Osteoblast (primary cell): Measurements from ENCODE around the gene CBLB. TPM values are rescaled to one million over a fixed set of nuclear protein-coding genes. Genes with fewer than 3 reads are reported as not detected.

Experiments
- DNase-seq: peaks from one replicate; pipeline ENCODE4 v3.0.0; 2011; ENCODE audit warnings: low spot score, mixed read lengths; ENCODE audit not compliant: insufficient read length; ENCODE audit errors: missing footprints
- H2AFZ ChIP-seq: 2 replicates; pipeline ENCODE4 v1.6.0; 2011; ENCODE audit warnings: mild to moderate bottlenecking, low read length
- H3K27ac ChIP-seq: 2 replicates; pipeline ENCODE4 v1.5.1; 2011; ENCODE audit warnings: mild to moderate bottlenecking, low read depth, low read length, moderate library complexity
- H3K27me3 ChIP-seq: 2 replicates; pipeline ENCODE4 v1.6.0; 2012; ENCODE audit warnings: mild to moderate bottlenecking, control low read depth, inconsistent platforms, low read length, moderate library complexity; ENCODE audit not compliant: insufficient read depth
- H3K36me3 ChIP-seq: 2 replicates; pipeline ENCODE4 v1.5.1; 2011; ENCODE audit warnings: mild to moderate bottlenecking, low read length, control low read depth, moderate library complexity; ENCODE audit not compliant: insufficient read depth
- H3K4me1 ChIP-seq: 2 replicates; pipeline ENCODE4 v1.5.1; 2011; ENCODE audit warnings: mild to moderate bottlenecking, low read length, control low read depth, moderate library complexity; ENCODE audit not compliant: insufficient read depth
- H3K4me2 ChIP-seq: 2 replicates; pipeline ENCODE4 v1.6.0; 2011; ENCODE audit warnings: mild to moderate bottlenecking, low read length; ENCODE audit not compliant: insufficient read depth
- H3K4me3 ChIP-seq: fragments of 200-600 bp; sonication (generic); 3 replicates; pipeline ENCODE4 v1.5.1; 2012; ENCODE audit warnings: mild to moderate bottlenecking, low read length, inconsistent platforms; ENCODE audit not compliant: insufficient read depth
- H3K79me2 ChIP-seq: 2 replicates; pipeline ENCODE4 v1.6.0; 2012; ENCODE audit warnings: mild to moderate bottlenecking, low read length, control low read depth, inconsistent platforms; ENCODE audit not compliant: insufficient read depth
- H3K9me3 ChIP-seq: 2 replicates; pipeline ENCODE4 v1.5.1; 2011; ENCODE audit warnings: low read depth, low read length, control low read depth
- H4K20me1 ChIP-seq: 2 replicates; pipeline ENCODE4 v1.6.0; 2012; ENCODE audit warnings: mild to moderate bottlenecking, low read length, control low read depth; ENCODE audit not compliant: insufficient read depth
- CTCF ChIP-seq: IDR thresholded peaks from 2 replicates; pipeline ENCODE4 v1.5.1; 2011; ENCODE audit warnings: mild to moderate bottlenecking, low read depth, low read length, moderate library complexity; ENCODE audit errors: extremely low read depth
- total RNA-seq: library from RNA; depleted of rRNA; stranded (reverse); fragments of >200 nt; gene quantifications from 2 replicates; pipeline ENCODE4 v1.2.3, GENCODE V29; 2012

The CBLB gene
- total RNA-seq, 1 donor = 128 TPM

- H2AFZ ChIP-seq = peak overlapping the region; percentile 43
- H4K20me1 ChIP-seq = no peaks in the 10 kb centered on the region
- no peaks in the 10 kb centered on the region for H3K27me3 ChIP-seq
- peaks cover 3% of the 10 kb centered on the region for H3K4me1 ChIP-seq
- H3K27ac ChIP-seq = no peak overlapping the region
- DNase-seq = peak; percentile 54
- TF ChIP-seq CTCF = no peak
- no peak overlapping the region for H3K4me2 ChIP-seq
- H3K36me3 ChIP-seq = no peaks in the 10 kb centered on the region
- H3K9me3 ChIP-seq = no peaks in the 10 kb centered on the region
- no peaks in the 10 kb centered on the region for H3K79me2 ChIP-seq
- H3K4me3 ChIP-seq = no peak overlapping the region
Observed at GRCh38 chr3:105616374-105617121, 252.3 kb downstream of the CBLB start.

DNA sequence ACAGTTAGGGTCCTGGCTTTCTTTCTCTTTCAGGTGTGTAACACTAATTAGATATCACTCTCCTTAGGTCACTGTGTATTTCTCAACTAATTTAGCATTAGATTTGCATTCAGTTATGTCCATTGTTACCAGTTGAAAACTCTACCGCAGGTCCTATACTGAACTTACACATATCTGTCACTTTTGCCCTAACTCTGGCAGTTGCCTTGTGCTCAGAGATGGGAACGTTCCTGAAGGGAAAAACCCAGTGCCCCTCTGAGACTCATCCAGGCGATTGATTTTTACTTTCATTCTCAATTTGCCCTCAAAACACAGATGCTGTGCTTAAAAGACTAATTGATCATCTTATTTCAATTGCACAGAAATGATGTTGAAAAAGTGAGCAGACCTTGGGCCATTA is 253.0 kb downstream of the CBLB start:
- no peak overlapping the region for H3K4me3 ChIP-seq
- no peak for DNase-seq
- no peak for TF ChIP-seq CTCF
- no peaks in the 10 kb centered on the region for H4K20me1 ChIP-seq
- H3K27ac ChIP-seq = no peak overlapping the region
- no peak overlapping the region for H3K4me2 ChIP-seq
- no peaks in the 10 kb centered on the region for H3K36me3 ChIP-seq
- H2AFZ ChIP-seq = no peak overlapping the region
- peaks cover 3% of the 10 kb centered on the region for H3K4me1 ChIP-seq
- no peaks in the 10 kb centered on the region for H3K79me2 ChIP-seq
- H3K9me3 ChIP-seq = no peaks in the 10 kb centered on the region
- H3K27me3 ChIP-seq = no peaks in the 10 kb centered on the region

DNA sequence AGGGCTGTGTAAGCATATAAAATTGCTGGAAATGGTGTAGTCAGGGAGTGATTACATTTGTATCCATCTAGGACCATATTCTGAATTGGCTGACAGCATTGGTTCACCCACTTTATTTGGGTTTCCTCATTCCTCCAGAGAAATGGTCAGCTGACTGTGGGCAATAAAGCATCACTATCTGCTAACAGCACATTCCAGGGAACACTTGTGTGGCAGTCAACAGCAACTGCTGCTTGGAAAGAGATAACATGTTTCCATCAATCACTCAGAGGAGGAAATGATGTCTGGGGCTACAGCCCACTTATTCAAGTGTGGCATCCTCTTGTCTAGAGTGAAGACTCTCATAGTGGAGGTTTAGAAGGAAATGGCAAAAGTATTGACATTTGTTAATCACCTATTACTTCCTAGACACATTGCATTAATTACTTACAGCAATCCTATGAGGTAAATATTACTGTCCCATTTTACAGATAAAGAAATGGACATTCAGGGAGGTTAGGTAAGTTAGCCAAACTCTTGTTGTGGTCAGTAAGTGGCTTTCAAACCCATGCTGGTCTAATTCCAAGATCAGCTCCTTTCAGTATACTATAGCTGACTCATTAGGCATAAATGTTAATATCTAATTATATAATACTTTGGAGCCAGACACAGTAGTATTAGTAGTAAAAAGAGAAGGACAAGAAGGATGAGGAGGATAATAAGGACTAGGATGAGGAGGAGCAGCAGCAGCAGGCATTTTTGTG is 254.4 kb downstream of the CBLB start:
- H3K79me2 ChIP-seq = no peaks in the 10 kb centered on the region
- H3K27ac ChIP-seq = no peak overlapping the region
- H3K9me3 ChIP-seq = no peaks in the 10 kb centered on the region
- no peaks in the 10 kb centered on the region for H3K27me3 ChIP-seq
- DNase-seq = peak; percentile 64
- TF ChIP-seq CTCF = no peak
- no peak overlapping the region for H3K4me3 ChIP-seq
- no peak overlapping the region for H2AFZ ChIP-seq
- H3K4me2 ChIP-seq = no peak overlapping the region
- peaks cover 3% of the 10 kb centered on the region for H3K4me1 ChIP-seq
- no peaks in the 10 kb centered on the region for H4K20me1 ChIP-seq
- H3K36me3 ChIP-seq = no peaks in the 10 kb centered on the region

DNA sequence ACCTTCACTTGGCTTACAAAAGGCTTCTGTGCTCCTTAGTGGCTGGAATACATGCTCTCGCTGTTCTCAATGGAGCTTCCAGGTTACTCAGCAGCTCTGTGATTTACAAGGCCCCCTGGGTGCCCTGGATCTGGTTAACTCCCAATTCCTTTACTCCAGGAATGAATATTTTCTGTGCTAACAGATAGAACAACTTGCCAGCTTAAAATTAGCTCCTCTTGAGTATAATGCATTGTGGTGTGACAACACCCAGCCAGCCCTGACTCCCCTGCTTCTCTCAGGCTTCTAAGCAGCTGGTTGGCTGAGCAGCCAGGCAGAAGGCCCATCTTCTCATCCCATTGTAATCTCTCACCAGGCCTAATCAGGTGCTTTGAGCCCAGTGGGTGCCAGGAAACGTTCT is 255.7 kb downstream of the CBLB start:
- no peak overlapping the region for H3K4me2 ChIP-seq
- no peak for DNase-seq
- H2AFZ ChIP-seq = no peak overlapping the region
- no peak overlapping the region for H3K27ac ChIP-seq
- no peak for TF ChIP-seq CTCF
- no peaks in the 10 kb centered on the region for H3K36me3 ChIP-seq
- no peak overlapping the region for H3K4me3 ChIP-seq
- no peaks in the 10 kb centered on the region for H4K20me1 ChIP-seq
- peaks cover 3% of the 10 kb centered on the region for H3K4me1 ChIP-seq
- H3K9me3 ChIP-seq = no peaks in the 10 kb centered on the region
- no peaks in the 10 kb centered on the region for H3K79me2 ChIP-seq
- H3K27me3 ChIP-seq = no peaks in the 10 kb centered on the region
